ENCODE measurements around the gene PCSK7. TPM values are rescaled to one million over a fixed set of nuclear protein-coding genes. Genes with fewer than 3 reads are reported as not detected.

The PCSK7 gene
- total RNA-seq, 1 donor from 2014 or later: 54.6 TPM

DNA sequence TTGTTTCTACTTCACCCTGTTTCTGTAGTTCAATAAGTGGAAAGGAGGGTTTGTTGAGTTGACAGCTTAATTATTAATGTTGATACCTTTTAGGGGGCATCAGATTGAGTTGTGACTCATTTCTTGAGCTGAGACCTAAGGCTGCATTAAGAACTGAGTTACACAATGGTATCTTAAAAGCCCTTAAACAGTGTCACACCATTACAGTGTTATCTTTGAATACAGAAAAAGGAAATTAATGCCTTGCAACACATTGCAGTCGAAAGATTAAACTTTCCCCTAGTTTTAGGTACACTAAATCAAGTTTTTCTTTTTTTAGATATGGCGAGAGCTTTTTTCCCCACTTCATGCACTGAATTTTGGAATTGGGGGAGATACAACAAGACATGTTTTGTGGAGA, 71.0 kb downstream of the PCSK7 start:
- Mint-ChIP-seq H3K27me3 (no peaks in the 10 kb centered on the region), H3K4me1 (ENCODE audit: unreplicated experiment) (peaks cover 4% of the 10 kb centered on the region), H3K27ac (no peak overlapping the region), H3K4me3 (no peak overlapping the region), H3K36me3 (peaks cover 22% of the 10 kb centered on the region), H3K9me3 (no peaks in the 10 kb centered on the region)
- DNase-seq (ENCODE audit: extremely low spot score, unreplicated experiment): no peak
- TF ChIP-seq, protein P1, sequence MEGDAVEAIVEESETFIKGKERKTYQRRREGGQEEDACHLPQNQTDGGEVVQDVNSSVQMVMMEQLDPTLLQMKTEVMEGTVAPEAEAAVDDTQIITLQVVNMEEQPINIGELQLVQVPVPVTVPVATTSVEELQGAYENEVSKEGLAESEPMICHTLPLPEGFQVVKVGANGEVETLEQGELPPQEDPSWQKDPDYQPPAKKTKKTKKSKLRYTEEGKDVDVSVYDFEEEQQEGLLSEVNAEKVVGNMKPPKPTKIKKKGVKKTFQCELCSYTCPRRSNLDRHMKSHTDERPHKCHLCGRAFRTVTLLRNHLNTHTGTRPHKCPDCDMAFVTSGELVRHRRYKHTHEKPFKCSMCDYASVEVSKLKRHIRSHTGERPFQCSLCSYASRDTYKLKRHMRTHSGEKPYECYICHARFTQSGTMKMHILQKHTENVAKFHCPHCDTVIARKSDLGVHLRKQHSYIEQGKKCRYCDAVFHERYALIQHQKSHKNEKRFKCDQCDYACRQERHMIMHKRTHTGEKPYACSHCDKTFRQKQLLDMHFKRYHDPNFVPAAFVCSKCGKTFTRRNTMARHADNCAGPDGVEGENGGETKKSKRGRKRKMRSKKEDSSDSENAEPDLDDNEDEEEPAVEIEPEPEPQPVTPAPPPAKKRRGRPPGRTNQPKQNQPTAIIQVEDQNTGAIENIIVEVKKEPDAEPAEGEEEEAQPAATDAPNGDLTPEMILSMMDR (conservative IDR thresholded peaks at IDR 0.05): no peak

DNA sequence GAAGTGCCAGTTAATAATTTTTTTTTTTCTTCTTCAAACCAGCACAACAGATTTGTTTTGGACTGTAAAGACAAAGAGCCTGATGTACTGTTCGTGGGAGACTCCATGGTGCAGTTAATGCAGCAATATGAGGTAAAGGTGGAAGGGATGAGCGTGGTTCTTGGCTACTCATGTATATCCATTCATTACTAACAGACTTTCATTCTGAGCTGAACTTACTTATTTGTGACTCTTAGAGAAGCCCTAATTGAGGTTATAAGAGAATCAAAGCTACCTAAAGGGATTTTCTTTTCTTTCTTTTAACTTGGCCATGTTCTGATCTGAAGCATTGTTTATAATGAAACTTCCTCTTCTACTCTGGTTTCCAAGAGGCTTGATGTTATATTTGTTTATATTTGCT, 72.0 kb downstream of the PCSK7 start:
- Mint-ChIP-seq H3K9me3 (no peaks in the 10 kb centered on the region), H3K4me1 (ENCODE audit: unreplicated experiment) (peaks cover 4% of the 10 kb centered on the region), H3K27ac (no peak overlapping the region), H3K36me3 (peaks cover 17% of the 10 kb centered on the region), H3K4me3 (no peak overlapping the region), H3K27me3 (no peaks in the 10 kb centered on the region)
- TF ChIP-seq, protein P1 (conservative IDR thresholded peaks at IDR 0.05): no peak
- DNase-seq (ENCODE audit: extremely low spot score, unreplicated experiment): no peak

DNA sequence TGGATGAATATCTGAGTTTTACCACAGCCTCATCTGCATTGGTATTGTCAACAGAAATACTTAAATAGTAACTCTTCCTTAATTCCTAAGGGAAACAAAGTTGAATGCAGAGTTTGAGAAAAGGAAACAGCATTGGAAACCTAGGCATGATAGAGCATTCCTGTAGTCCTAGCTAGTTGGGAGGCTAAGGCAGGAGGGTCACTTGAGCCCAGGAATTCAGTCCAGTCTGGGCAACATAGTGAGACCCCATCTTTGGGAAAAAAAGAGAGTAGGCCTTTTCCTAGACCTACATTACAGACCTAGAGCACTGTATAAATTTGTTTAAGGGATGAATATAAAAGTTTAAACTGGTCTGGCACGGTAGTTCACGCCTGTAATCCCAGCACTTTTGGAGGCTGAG, 74.4 kb downstream of the PCSK7 start:
- no peak for DNase-seq (ENCODE audit: extremely low spot score, unreplicated experiment)
- Mint-ChIP-seq H3K27ac (no peak overlapping the region), H3K4me1 (ENCODE audit: unreplicated experiment) (peaks cover 4% of the 10 kb centered on the region), H3K36me3 (peaks cover 17% of the 10 kb centered on the region), H3K4me3 (no peak overlapping the region), H3K27me3 (no peaks in the 10 kb centered on the region), H3K9me3 (no peaks in the 10 kb centered on the region)
- TF ChIP-seq, protein P1 (conservative IDR thresholded peaks at IDR 0.05): no peak

DNA sequence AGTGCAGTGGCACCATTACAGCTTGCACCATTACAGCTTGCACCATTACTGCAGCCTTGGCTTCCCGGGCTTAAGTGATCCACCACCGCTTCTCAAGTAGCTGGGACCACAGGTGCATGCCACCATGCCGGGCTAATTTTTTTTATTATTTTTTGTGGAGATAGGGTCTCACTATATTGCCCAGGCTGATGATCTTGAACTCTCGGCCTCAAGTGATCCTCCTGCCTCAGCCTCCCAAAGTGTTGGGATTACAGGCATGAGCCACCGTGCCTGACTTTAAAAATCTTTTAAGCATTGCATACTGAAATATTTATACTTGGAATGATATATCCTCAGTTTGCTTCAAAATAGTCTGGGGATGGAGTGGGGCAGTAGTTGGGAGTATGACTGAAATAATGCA, 77.4 kb downstream of the PCSK7 start:
- H3K4me1 Mint-ChIP-seq (ENCODE audit: unreplicated experiment): peaks cover 4% of the 10 kb centered on the region
- no peak overlapping the region for H3K4me3 Mint-ChIP-seq
- H3K27me3 Mint-ChIP-seq: no peaks in the 10 kb centered on the region
- no peak overlapping the region for H3K27ac Mint-ChIP-seq
- H3K9me3 Mint-ChIP-seq: no peaks in the 10 kb centered on the region
- H3K36me3 Mint-ChIP-seq: peaks cover 17% of the 10 kb centered on the region
- DNase-seq (ENCODE audit: extremely low spot score, unreplicated experiment): no peak
- TF ChIP-seq, protein P1 (conservative IDR thresholded peaks at IDR 0.05): no peak

Other genes with a start within 250 kb of the PCSK7 start
- 39.0 and 39.9 TPM in 2 replicates for gene SIK3, start 133.6 kb downstream of the PCSK7 start, total RNA-seq (ENCODE audit: low replicate concordance)
- 94.5 and 101 TPM in 2 replicates for gene PAFAH1B2, start 87.8 kb downstream of the PCSK7 start, total RNA-seq (ENCODE audit: low replicate concordance)
- 53.1 and 62.0 TPM in 2 replicates for gene SIDT2, start 53.3 kb downstream of the PCSK7 start, total RNA-seq (ENCODE audit: low replicate concordance)
- 97.9 and 106 TPM in 2 replicates for gene TAGLN, start 32.7 kb downstream of the PCSK7 start, total RNA-seq (ENCODE audit: low replicate concordance)
- gene RNF214, start 598 bp upstream of the PCSK7 start, total RNA-seq (ENCODE audit: low replicate concordance): 29.0 and 34.7 TPM in 2 replicates
- gene BACE1-AS, start 59.3 kb upstream of the PCSK7 start, total RNA-seq (ENCODE audit: low replicate concordance): 5.9 and 12.8 TPM in 2 replicates
- gene BACE1, start 84.2 kb upstream of the PCSK7 start, total RNA-seq (ENCODE audit: low replicate concordance): 26.2 and 37.4 TPM in 2 replicates
- gene CEP164, start 95.8 kb upstream of the PCSK7 start, total RNA-seq (ENCODE audit: low replicate concordance): 28.0 and 42.1 TPM in 2 replicates